ENCODE measurements around the gene PDE6B.
"Not testable (repeated sequence)": the region's sequence is repeated elsewhere in the genome, so short reads cannot be mapped to it uniquely, and the experiment has no call there.

Gene PDE6B

DNA sequence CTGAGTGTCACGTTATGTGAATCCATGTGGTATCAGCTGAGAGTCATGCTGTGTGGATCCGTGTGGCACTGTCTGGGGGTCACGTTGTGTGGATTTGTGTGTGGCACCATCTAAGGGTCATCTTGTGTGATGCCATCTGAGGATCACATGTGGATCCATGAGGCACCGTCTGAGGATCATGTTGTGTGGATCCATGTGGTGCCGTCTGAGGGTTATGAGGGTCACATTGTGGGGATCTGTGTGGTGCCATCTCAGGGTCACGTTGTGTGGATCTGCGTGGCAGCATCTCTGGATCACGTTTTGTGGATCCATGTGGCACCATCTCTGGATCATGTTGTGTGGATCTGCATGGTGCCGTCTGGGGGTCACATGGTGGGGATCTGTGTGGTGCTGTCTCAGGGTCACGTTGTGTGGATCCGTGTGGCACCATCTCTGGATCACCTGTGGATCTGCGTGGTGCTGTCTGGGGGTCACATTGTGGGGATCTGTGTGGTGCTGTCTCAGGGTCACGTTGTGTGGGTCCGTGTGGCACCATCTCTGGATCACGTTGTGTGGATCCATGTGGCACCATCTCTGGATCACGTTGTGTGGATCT lies 6.9 kb downstream of the PDE6B start:
- TF ChIP-seq CTCF (IDR thresholded peaks at IDR 0.05; ENCODE audit: extremely low read depth, insufficient read depth, missing control alignments), result no peak
- in situ Hi-C loops (cut with MboI; ENCODE audit: low pct_unique_long_range_greater_than_20kb, low sequenced_read_pairs, unreplicated experiment), result no loop called here
- DNase-seq (ENCODE audit: low spot score), result no peak

GRCh38 chr4:632926-633325 lies 7.6 kb downstream of the PDE6B start:
- no peak for TF ChIP-seq CTCF (IDR thresholded peaks at IDR 0.05; ENCODE audit: extremely low read depth, insufficient read depth, missing control alignments)
- no peak for DNase-seq (ENCODE audit: low spot score)
- in situ Hi-C loops (cut with MboI; ENCODE audit: low pct_unique_long_range_greater_than_20kb, low sequenced_read_pairs, unreplicated experiment), result no loop called here

DNA sequence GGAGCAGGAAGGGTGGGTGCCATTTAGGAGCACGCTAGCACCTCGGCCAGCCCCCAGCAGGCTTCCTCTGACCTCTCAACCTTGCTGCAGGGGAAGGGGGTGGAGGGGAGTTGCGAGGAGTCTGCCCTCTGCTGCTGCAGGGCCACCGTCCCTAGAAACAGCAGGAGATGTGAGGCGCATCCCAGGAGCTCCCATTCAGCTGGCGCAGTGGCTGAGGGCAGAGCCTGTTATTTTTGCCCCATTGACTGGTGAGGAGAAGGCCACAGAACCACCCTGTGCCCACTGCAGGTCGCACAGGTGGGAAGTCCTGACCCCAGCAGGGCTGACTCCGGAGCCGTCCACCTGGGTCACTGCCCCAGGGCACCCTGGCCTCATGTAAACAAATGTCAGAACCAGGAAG lies 8.0 kb downstream of the PDE6B start:
- in situ Hi-C loops (cut with MboI; ENCODE audit: low pct_unique_long_range_greater_than_20kb, low sequenced_read_pairs, unreplicated experiment), result no loop called here
- no peak for TF ChIP-seq CTCF (IDR thresholded peaks at IDR 0.05; ENCODE audit: extremely low read depth, insufficient read depth, missing control alignments)
- DNase-seq (ENCODE audit: low spot score), result no peak

GRCh38 chr4:633976-634598 lies 8.7 kb downstream of the PDE6B start:
- TF ChIP-seq CTCF (IDR thresholded peaks at IDR 0.05; ENCODE audit: extremely low read depth, insufficient read depth, missing control alignments), result no peak
- in situ Hi-C loops (cut with MboI; ENCODE audit: low pct_unique_long_range_greater_than_20kb, low sequenced_read_pairs, unreplicated experiment), result no loop called here
- no peak for DNase-seq (ENCODE audit: low spot score)

- in situ Hi-C loops (cut with MboI; ENCODE audit: low pct_unique_long_range_greater_than_20kb, low sequenced_read_pairs, unreplicated experiment), result no loop called here
- DNase-seq (ENCODE audit: low spot score), result no peak
- no peak for TF ChIP-seq CTCF (IDR thresholded peaks at IDR 0.05; ENCODE audit: extremely low read depth, insufficient read depth, missing control alignments)
Measured at GRCh38 chr4:634599-634985, 9.2 kb downstream of the PDE6B start.

DNA sequence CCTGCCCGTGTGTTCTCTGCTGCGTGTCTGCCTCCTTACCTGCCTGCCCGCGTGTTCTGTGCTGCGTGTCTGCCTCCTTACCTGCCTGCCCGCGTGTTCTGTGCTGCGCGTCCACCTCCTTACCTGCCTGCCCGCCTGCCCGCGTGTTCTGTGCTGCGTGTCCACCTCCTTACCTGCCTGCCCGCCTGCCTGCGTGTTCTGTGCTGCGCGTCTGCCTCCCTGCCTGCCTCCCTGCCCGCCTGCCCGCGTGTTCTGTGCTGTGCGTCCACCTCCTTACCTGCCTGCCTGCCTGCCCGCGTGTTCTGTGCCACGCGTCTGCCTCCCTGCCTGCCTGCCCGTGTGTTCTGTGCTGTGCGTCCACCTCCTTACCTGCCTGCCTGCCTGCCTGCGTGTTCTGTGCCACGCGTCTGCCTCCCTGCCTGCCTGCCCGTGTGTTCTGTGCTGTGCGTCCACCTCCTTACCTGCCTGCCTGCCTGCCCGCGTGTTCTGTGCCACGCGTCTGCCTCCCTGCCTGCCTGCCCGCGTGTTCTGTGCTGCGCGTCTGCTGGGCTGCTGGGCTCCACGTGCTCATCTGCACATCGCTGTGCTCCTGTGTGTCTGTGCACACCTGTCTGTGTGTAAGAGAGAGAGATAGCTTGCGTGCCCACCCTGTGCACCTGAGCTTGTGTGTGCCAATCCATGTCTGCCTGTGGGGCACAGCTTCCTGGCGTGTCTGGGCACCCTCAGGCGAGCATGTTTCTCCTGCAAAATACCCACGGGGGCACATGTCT lies 9.9 kb downstream of the PDE6B start:
- in situ Hi-C loops (cut with MboI; ENCODE audit: low pct_unique_long_range_greater_than_20kb, low sequenced_read_pairs, unreplicated experiment), result not testable (repeated sequence)

More for the DNA sequence above, 9.9 kb downstream of the PDE6B start:
- DNase-seq (ENCODE audit: low spot score), result not testable (repeated sequence)
